IPS DF 4.7 (cell line): ENCODE results near the gene MEIS3.

ENCODE experiments used
- DNase-seq: peaks from one replicate; pipeline ENCODE4 v3.0.0-alpha.2; 2013; ENCODE audit warnings: low spot score; ENCODE audit errors: extremely low read depth

The MEIS3 gene

GRCh38 chr19:47419030-47419783 lies at the start of gene MEIS3:
Gene MEIS3 (minus strand): TSS chr19:47419527. CDS start chr19:47419081, 446 bp downstream.
- DNase-seq: no peak

- DNase-seq: no peak
Observed at GRCh38 chr19:47467914-47468313, 48.6 kb upstream of the MEIS3 start.

GRCh38 chr19:47465957-47466356 lies 46.6 kb upstream of the MEIS3 start:
- no peak for DNase-seq

- DNase-seq: no peak
Observed at GRCh38 chr19:47464675-47465419, 45.5 kb upstream of the MEIS3 start.

- DNase-seq: no peak
Observed at GRCh38 chr19:47461876-47462275, 42.5 kb upstream of the MEIS3 start.

- DNase-seq: no peak
Observed at GRCh38 chr19:47459477-47459876, 40.1 kb upstream of the MEIS3 start.

GRCh38 chr19:47458672-47459071 lies 39.3 kb upstream of the MEIS3 start:
- DNase-seq: no peak

GRCh38 chr19:47456721-47457474 lies 37.6 kb upstream of the MEIS3 start:
- DNase-seq: no peak

GRCh38 chr19:47450478-47450877 lies 31.2 kb upstream of the MEIS3 start:
- no peak for DNase-seq

- no peak for DNase-seq
Observed at GRCh38 chr19:47448360-47448727, 29.0 kb upstream of the MEIS3 start.

- no peak for DNase-seq
Observed at GRCh38 chr19:47447470-47448359, 28.4 kb upstream of the MEIS3 start.

GRCh38 chr19:47446534-47447469 lies 27.5 kb upstream of the MEIS3 start:
- no peak for DNase-seq

- no peak for DNase-seq
Observed at GRCh38 chr19:47445937-47446402, 26.6 kb upstream of the MEIS3 start.

- no peak for DNase-seq
Observed at GRCh38 chr19:47445527-47445926, 26.2 kb upstream of the MEIS3 start.

GRCh38 chr19:47444388-47444821 lies 25.1 kb upstream of the MEIS3 start:
- no peak for DNase-seq

- no peak for DNase-seq
Observed at GRCh38 chr19:47443331-47443730, 24.0 kb upstream of the MEIS3 start.

- no peak for DNase-seq
Observed at GRCh38 chr19:47438793-47439220, 19.5 kb upstream of the MEIS3 start.

- DNase-seq: no peak
Observed at GRCh38 chr19:47437500-47437899, 18.2 kb upstream of the MEIS3 start.

GRCh38 chr19:47436712-47437401 lies 17.5 kb upstream of the MEIS3 start:
- no peak for DNase-seq
